LoVo (cell line): ENCODE measurements around the gene PDZD2.
"Not testable (repeated sequence)": the region's sequence is repeated elsewhere in the genome, so short reads cannot be mapped to it uniquely, and the experiment has no call there.

Source experiments
- DNase-seq: peaks from one replicate; pipeline ENCODE4 v3.0.0-alpha.2; 2016; ENCODE audit warnings: low spot score

PDZD2 gene

DNA sequence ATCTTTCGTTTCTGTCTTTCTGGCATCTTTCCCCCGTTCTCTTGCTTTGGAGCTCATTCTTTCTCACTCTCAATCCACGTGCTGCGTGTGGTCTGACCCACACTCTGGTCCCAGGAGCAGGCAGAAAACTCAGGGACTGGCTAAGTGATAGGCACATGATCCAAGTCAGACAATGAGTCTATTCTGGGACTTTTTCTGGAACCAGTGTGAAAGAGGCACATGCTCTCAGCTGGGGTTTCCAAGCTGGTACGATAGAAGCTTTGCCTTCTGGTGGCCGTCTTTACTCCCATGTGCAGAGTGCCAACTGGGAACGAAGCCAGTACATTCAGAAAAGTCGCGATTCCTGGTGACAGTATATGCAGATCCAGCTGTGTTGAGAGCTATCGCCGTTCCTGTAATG lies 94.4 kb downstream of the PDZD2 start:
- no peak for DNase-seq

- DNase-seq: no peak
These were observed 97.2 kb downstream of the PDZD2 start for GRCh38 chr5:31736127-31736526.

DNA sequence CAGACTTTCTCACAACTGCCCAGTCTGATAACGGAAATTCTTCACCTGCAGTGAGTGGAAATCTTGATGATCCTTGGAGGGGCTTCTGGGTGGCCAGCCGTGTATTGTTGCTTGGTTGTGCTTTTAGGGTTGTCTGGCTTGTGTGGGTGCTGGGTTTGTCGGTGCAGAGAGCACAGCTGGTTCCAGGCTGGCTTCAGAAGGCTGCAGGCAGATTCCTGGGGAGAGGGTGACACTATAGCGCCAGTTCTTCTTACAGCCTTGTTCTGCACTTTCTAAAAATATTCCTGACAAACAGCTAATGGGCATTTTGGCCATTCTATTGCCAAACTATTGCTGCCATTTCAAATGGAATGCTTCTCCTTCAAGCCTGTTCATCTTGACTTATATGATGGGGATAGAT lies 99.3 kb downstream of the PDZD2 start:
- DNase-seq: no peak

- no peak for DNase-seq
These were observed 102.6 kb downstream of the PDZD2 start for GRCh38 chr5:31741496-31741895.

- DNase-seq: no peak
These were observed 104.7 kb downstream of the PDZD2 start for GRCh38 chr5:31743678-31744077.

- DNase-seq: no peak
These were observed 109.7 kb downstream of the PDZD2 start for GRCh38 chr5:31748458-31749172.

GRCh38 chr5:31750215-31750614 lies 111.3 kb downstream of the PDZD2 start:
- DNase-seq: no peak

DNA sequence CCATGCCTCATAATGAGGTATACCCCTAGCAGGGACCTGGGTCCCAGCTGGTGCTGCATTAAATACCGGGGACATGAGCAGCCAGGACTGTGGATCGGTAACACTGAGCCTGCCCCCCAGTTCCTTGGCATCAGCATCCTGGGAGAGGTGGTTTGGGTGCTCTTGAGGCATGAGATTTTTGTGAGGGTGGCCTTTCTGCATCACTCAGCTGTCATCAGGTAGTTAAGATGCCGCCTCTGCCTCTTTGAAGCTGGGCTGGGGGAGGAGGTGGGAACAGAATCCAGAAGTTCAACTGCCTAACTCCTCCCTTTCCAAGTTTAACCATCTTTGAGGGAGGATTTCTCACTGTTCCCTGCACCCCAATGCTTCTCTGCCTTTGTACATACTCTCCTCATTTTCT lies 112.7 kb downstream of the PDZD2 start:
- DNase-seq: no peak

DNA sequence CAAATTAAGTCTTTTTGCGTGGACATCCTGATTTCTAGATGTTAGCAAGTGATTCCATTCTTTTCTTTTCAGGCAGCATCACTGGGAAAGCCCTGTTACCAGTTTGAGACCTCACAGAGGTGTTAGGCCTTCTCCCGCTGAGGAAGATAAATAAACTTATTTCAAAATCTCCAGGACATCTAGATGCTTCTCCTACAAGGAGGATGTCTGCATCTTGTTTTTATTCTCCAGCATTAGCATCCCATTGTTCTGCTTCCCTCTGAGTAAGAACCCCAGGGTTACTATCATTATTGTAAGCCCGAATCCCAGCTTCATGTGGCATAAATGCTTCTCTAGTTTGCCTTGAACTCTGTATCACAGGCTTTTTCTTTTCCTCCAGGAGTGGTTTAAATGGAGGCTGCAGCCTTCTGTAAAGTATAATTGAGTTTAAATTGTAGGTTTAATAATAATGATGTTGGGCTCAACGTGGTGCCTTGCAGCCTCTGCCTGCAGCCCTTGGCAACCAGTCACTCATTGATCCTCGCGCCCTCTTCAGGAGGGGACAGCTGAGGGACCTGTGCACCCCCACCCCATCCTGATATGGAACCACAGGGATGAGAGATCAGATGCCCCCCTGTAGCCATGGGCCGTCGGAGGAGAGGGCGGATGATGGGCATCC lies 114.9 kb downstream of the PDZD2 start:
- DNase-seq: no peak

GRCh38 chr5:31754358-31754704 lies 115.4 kb downstream of the PDZD2 start:
- no peak for DNase-seq

DNA sequence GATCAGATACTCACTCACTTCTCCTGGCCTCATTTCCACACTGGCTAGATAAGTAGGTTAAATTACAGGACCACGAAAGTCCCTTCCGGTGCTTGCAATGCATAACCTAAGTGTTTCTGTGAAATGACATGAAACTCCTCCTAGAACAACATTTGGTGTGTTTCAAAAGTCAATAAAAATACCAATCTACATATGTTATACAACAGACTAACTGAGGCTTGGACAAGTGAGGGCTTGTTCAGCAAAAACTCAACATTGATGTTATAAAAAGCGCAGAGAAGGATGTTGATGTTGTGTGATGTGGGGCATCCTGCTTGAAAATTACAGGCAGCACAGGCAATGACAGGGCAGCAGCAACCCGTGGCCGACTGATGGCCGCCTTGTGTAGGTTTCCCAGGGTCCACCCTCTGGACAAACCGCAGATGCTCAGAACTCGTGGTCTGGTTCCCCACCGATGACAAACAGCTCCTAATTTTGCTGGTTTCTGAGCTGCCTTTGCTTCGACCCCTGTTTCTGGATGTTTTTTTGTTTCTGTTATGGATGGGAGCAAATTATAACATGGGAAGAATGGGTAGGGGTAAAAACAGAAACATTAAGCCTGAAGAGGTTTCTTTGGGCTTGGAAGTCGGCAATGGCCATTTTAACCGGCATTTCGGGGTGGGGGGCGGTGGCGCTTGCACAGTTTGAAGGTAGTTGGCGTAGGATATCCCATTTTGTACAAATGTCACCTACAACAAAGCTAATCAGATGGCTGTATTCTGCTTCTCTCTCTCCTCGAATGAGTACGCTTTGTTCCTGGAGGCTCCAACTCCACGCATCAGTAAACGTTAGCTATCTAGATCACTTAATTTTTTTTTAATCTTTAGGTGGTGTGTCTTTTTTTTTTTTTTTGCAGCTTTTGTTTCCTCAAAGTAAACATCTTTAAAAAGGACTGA lies 116.1 kb downstream of the PDZD2 start:
- DNase-seq: no peak

GRCh38 chr5:31755676-31756230 lies 116.8 kb downstream of the PDZD2 start:
- no peak for DNase-seq

- DNase-seq: no peak
These were observed 118.9 kb downstream of the PDZD2 start for GRCh38 chr5:31757806-31758205.

DNA sequence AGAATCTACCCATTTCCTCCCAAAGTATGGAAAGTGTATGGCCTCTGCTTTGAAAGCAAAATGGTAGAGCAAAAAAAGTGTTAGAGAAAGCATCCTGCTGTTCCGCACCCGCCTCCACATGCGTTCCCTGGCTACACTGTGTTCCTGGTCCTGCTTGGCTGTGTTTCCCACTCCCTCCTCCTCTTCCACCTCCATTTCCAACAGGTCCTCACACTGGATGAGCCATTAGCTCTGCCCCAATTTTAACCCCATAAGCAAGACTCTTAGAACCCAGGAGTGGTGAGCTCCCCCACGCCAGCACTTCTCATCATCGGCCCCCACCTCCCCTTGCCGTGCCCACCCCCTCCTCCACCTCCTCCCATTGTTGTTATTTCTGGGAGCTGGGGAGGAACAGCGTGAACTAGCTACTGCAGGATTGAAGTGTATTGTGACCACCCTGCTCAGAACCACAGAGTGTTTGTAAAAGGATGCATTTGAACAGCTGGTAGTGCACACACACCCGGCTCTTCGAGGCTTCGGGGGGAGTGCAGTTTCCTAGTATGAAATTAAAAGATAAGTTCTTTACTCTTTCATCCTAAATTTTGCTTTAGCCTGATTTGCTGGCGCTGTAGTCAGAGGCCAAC lies 120.0 kb downstream of the PDZD2 start:
- DNase-seq: no peak

GRCh38 chr5:31759925-31760324 lies 121.0 kb downstream of the PDZD2 start:
- DNase-seq: no peak

GRCh38 chr5:31761877-31762276 lies 122.9 kb downstream of the PDZD2 start:
- DNase-seq: no peak

DNA sequence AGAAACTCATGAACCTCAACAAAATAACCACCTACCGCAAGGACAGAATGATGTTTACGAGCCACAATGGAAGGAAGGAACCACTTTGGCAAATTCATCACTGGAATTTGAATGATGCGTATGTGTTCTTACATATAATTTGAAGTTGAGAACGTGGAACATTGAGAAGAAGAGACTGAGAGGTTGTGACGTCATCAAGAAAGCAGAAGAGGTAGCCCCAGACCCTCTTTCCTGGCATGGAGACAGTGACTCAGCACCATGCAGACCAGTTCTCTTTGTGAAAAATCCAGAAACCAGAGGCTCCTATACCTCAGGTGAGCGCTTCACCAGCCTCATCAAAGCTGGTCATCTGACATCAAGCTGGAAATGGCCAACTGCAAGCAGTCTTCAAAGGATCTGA lies 124.5 kb downstream of the PDZD2 start:
- DNase-seq: no peak

GRCh38 chr5:31764687-31765086 lies 125.8 kb downstream of the PDZD2 start:
- DNase-seq: not testable (repeated sequence)

- no peak for DNase-seq
These were observed 128.6 kb downstream of the PDZD2 start for GRCh38 chr5:31767335-31768031.

DNA sequence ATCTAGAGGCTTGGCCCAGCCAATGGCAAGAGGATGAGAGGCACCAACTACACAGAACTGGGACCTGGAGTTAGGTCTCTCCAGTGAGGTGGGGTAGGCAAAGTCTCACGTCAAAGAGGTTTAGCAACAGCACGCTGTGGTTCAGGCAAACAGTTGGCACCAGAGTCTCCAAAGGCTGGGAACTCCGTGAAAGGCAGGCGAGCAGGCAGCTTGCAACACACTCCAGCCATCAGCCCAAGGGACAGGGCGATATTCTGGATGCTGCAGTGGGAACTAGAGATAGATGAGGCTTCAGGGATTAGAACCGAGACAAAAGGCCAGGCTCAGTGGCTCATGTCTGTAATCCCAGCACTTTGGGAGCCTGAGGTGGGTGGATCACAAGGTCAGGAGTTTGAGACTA lies 129.1 kb downstream of the PDZD2 start:
- DNase-seq: no peak

GRCh38 chr5:31768784-31769183 lies 129.9 kb downstream of the PDZD2 start:
- no peak for DNase-seq

DNA sequence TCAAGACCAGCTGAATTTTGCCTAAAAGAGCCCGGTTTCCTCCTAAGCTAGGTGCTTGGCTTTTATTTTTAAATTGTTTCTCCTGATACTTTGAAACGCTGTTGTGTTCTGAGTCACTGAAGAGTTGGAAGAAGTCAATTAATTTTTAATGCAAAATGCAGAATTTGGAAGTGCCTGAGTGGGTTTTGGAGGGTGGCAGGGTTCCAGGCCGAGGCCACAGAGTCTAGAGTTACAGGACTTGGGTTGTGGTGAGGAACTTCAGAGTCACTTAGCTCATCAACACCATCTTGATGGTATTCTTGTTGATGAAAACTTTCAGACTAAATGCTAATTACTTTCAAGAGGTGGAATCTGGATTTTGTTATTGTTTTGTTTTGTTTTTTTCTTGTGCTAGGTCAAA lies 130.6 kb downstream of the PDZD2 start:
- no peak for DNase-seq
